HG03097 (cell line): ENCODE measurements around the gene PKN1.
A peak's percentile ranks its signal among the peaks of the same experiment; 100 is the strongest.
"Not testable (repeated sequence)": the region's sequence is repeated elsewhere in the genome, so short reads cannot be mapped to it uniquely, and the experiment has no call there.

Experiments used
- ATAC-seq: cut with Tn5 transposase; IDR thresholded peaks from one replicate; pipeline ENCODE4 v1.9.1; 2021; ENCODE audit not compliant: unreplicated experiment, low FRiP score

Gene PKN1

GRCh38 chr19:14479309-14479974 lies 46.3 kb downstream of the PKN1 start:
- no peak for ATAC-seq

- ATAC-seq = no peak
These were observed 47.0 kb downstream of the PKN1 start for GRCh38 chr19:14479975-14480699.

GRCh38 chr19:14480700-14481079 lies 47.6 kb downstream of the PKN1 start:
- no peak for ATAC-seq

- ATAC-seq = no peak
These were observed 49.3 kb downstream of the PKN1 start for GRCh38 chr19:14482172-14482941.

- ATAC-seq = no peak
These were observed 54.4 kb downstream of the PKN1 start for GRCh38 chr19:14487370-14488125.

GRCh38 chr19:14492756-14493337 lies 59.7 kb downstream of the PKN1 start:
- ATAC-seq = no peak

- no peak for ATAC-seq
These were observed 61.3 kb downstream of the PKN1 start for GRCh38 chr19:14494411-14494810.

- no peak for ATAC-seq
These were observed 62.0 kb downstream of the PKN1 start for GRCh38 chr19:14494910-14495671.

- ATAC-seq = peak; percentile 20
These were observed 62.5 kb downstream of the PKN1 start for GRCh38 chr19:14495672-14496028.

- peak; percentile 59 for ATAC-seq
These were observed 63.1 kb downstream of the PKN1 start, which contains the start of gene GIPC1 for GRCh38 chr19:14496029-14496833. Gene GIPC1, minus strand, starts transcription at chr19:14496127. Its CDS starts 13,151 bp downstream, at chr19:14482976.

- ATAC-seq = no peak
These were observed 63.7 kb downstream of the PKN1 start for GRCh38 chr19:14496834-14497227.

GRCh38 chr19:14497228-14497921 lies 64.3 kb downstream of the PKN1 start:
- ATAC-seq = no peak

GRCh38 chr19:14502334-14503092 lies 69.4 kb downstream of the PKN1 start:
- ATAC-seq = no peak

- ATAC-seq = no peak
These were observed 70.2 kb downstream of the PKN1 start for GRCh38 chr19:14503285-14503684.

GRCh38 chr19:14504575-14504974 lies 71.5 kb downstream of the PKN1 start:
- ATAC-seq = not testable (repeated sequence)

GRCh38 chr19:14505488-14506239 lies 72.6 kb downstream of the PKN1 start:
- no peak for ATAC-seq
